Endodermal cell (in vitro differentiated cells): Measurements from ENCODE around the gene SLC4A1AP. TPM values are rescaled to one million over a fixed set of nuclear protein-coding genes. Genes with fewer than 3 reads are reported as not detected.

Experiments
- DNase-seq: peaks from one replicate; pipeline ENCODE4 v3.0.0-alpha.2; 2017
- H3K27ac ChIP-seq: 2 replicates; pipeline ENCODE4 v1.5.1; 2013; ENCODE audit warnings: mild to moderate bottlenecking, low read depth, low read length, moderate library complexity
- H3K27me3 ChIP-seq: 2 replicates; pipeline ENCODE4 v1.6.1; 2013; ENCODE audit warnings: mild to moderate bottlenecking, low read length, moderate library complexity; ENCODE audit not compliant: insufficient read depth, control insufficient read depth, poor library complexity, severe bottlenecking
- H3K36me3 ChIP-seq: 2 replicates; pipeline ENCODE4 v1.7.0; 2013; ENCODE audit warnings: mild to moderate bottlenecking, low read length, moderate library complexity; ENCODE audit not compliant: control insufficient read depth, insufficient read depth
- H3K4me1 ChIP-seq: one replicate; pipeline ENCODE4 v1.7.0; 2013; ENCODE audit warnings: low read length; ENCODE audit not compliant: control insufficient read depth, insufficient read depth
- H3K4me3 ChIP-seq: 2 replicates; pipeline ENCODE4 v1.5.1; 2013; ENCODE audit warnings: mild to moderate bottlenecking, low read length, moderate library complexity
- H3K9ac ChIP-seq: 2 replicates; pipeline ENCODE4 v1.6.1; 2013; ENCODE audit warnings: mild to moderate bottlenecking, low read length, moderate library complexity; ENCODE audit not compliant: poor library complexity, severe bottlenecking; ENCODE audit errors: extremely low read depth
- H3K9me3 ChIP-seq: 2 replicates; pipeline ENCODE4 v1.6.1; 2013; ENCODE audit warnings: mild to moderate bottlenecking, low read length, moderate library complexity; ENCODE audit not compliant: control insufficient read depth
- H3K27ac Mint-ChIP-seq: 2 replicates; pipeline ENCODE4 v1.8.0; 2020; ENCODE audit warnings: mixed read lengths
- H3K27me3 Mint-ChIP-seq: 2 replicates; pipeline ENCODE4 v1.8.0; 2021; ENCODE audit warnings: mild to moderate bottlenecking, mixed read lengths; ENCODE audit not compliant: insufficient read depth
- H3K36me3 Mint-ChIP-seq: 2 replicates; pipeline ENCODE4 v1.8.0; 2020; ENCODE audit warnings: low read depth, mixed read lengths
- H3K4me1 Mint-ChIP-seq: 2 replicates; pipeline ENCODE4 v1.8.0; 2020; ENCODE audit warnings: mixed read lengths
- H3K4me3 Mint-ChIP-seq: 2 replicates; pipeline ENCODE4 v1.8.0; 2020; ENCODE audit warnings: mild to moderate bottlenecking, moderate library complexity, mixed read lengths
- H3K9me3 Mint-ChIP-seq: 2 replicates; pipeline ENCODE4 v1.8.0; 2020; ENCODE audit warnings: mild to moderate bottlenecking, mixed read lengths
- WGBS, 2 experiments: methylation state at CpG; one replicate each; pipeline versions ENCODE4 v1.1.5 to v1.1.7; 2013; ENCODE audit warnings: missing lambda C conversion rate in 2 of 2, mixed read lengths in 1 of 2; ENCODE audit not compliant: insufficient coverage in 1 of 2, insufficient read length in 1 of 2; 5-methylcytosine and 5-hydroxymethylcytosine counted together
- total RNA-seq, 2 donors: library from RNA; stranded (reverse); fragmentation: NEBNext Ultra II Directional in 1 of 2; extraction: Animal tissue kit (Norgen Biotek cat#: 25700) in 1 of 2; gene quantifications; 2 replicates in 1 of 2; 3 replicates in 1 of 2; pipeline ENCODE4 v1.2.1, GENCODE V29; 2021
- TF ChIP-seq, protein P1 (sequence below): fragments of 200-600 bp; sonication (generic); conservative IDR thresholded peaks from 2 replicates; pipeline ENCODE4 v1.5.0; 2021; ENCODE audit warnings: antibody characterized with exemption, mild to moderate bottlenecking

Gene SLC4A1AP
- total RNA-seq, 2 donors from 2014 or later, result 24.7 to 24.9 TPM

DNA sequence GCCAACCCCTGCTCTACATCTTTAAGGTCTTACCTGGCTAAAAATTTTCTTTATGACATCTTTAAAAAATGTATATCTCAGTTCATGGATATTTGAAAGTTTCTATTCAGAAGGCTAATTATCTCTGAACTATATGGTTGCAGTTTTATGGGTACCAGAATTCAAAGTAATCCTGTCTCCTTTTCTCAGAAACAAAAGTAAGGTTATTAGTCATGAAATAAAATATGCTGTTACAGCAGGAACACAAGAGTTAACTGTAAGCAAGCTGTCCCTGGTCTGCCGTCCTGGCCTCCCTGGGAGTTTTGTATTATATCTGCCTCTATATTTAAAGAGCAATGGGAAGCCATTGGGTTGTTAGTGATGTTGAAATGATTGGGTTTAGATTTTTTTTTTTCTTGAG lies 34.0 kb downstream of the SLC4A1AP start:
- Mint-ChIP-seq H3K27me3 (no peaks in the 10 kb centered on the region), H3K4me3 (no peak overlapping the region)
- DNase-seq, result no peak

DNA sequence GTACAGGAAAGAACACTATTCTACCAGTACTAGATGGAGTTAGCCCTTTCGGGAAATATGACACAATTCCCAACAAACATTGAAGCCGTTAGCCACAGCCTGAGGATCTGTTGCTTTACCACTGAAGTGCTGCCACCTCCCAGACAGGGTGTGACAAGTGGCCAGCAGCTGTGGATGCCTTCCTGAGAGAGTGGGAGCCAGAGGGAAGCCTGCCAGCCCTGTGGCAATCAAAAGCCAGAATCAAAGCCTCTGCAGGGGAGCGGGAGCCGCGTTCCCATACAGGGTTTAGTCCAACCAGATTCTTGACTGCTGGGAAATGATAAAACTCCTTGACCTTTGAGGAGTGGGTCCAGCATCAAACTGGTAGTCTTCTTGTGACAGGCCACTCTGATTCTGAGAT lies 38.0 kb downstream of the SLC4A1AP start:
- H3K9ac ChIP-seq, result no peak overlapping the region
- no peak for DNase-seq

More for the DNA sequence above, 34.0 kb downstream of the SLC4A1AP start:
- Mint-ChIP-seq H3K9me3 (no peaks in the 10 kb centered on the region), H3K36me3 (peaks cover 29% of the 10 kb centered on the region), H3K4me1 (peaks cover 5% of the 10 kb centered on the region), H3K27ac (no peak overlapping the region)
- Histone ChIP-seq H3K4me3 (no peak overlapping the region), H3K9me3 (no peaks in the 10 kb centered on the region), H3K9ac (no peak overlapping the region), H3K27me3 (no peaks in the 10 kb centered on the region), H3K4me1 (peaks cover 6% of the 10 kb centered on the region), H3K36me3 (peaks cover 54% of the 10 kb centered on the region), H3K27ac (no peak overlapping the region)
- TF ChIP-seq, protein P1, sequence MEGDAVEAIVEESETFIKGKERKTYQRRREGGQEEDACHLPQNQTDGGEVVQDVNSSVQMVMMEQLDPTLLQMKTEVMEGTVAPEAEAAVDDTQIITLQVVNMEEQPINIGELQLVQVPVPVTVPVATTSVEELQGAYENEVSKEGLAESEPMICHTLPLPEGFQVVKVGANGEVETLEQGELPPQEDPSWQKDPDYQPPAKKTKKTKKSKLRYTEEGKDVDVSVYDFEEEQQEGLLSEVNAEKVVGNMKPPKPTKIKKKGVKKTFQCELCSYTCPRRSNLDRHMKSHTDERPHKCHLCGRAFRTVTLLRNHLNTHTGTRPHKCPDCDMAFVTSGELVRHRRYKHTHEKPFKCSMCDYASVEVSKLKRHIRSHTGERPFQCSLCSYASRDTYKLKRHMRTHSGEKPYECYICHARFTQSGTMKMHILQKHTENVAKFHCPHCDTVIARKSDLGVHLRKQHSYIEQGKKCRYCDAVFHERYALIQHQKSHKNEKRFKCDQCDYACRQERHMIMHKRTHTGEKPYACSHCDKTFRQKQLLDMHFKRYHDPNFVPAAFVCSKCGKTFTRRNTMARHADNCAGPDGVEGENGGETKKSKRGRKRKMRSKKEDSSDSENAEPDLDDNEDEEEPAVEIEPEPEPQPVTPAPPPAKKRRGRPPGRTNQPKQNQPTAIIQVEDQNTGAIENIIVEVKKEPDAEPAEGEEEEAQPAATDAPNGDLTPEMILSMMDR, result no peak
- WGBS, 2 experiments, result 92% methylated on average over 1 of the region's 1 CpG; no CpG with 5 or more reads in 1 of the 2 experiments

DNA sequence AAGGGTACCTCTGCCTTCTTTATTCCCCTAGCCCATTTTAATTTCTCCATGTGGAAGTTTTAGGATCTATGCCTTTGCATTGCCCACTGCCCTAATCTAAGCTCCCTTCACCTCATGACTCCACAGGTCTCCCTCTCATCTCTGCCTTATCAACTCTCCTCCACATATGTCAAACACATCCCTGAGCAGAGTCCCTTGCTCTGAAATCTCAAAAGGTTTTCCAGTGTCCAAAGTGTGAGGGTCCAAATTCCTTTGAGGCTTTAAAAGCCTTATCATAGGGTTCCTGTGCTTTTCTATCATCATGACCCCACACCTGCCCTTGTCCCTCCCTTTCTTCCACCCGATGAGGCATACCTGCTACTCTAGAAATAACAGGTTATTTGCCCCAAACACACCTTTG lies 38.6 kb downstream of the SLC4A1AP start:
- H3K27me3 ChIP-seq, result no peaks in the 10 kb centered on the region
- no peak overlapping the region for H3K27ac ChIP-seq
- Mint-ChIP-seq H3K36me3 (peaks cover 13% of the 10 kb centered on the region), H3K4me1 (peaks cover 24% of the 10 kb centered on the region), H3K4me3 (no peak overlapping the region), H3K27me3 (no peaks in the 10 kb centered on the region), H3K9me3 (no peaks in the 10 kb centered on the region), H3K27ac (no peak overlapping the region)
- no peaks in the 10 kb centered on the region for H3K9me3 ChIP-seq
- H3K4me1 ChIP-seq, result peaks cover 16% of the 10 kb centered on the region
- no peak overlapping the region for H3K4me3 ChIP-seq
- TF ChIP-seq, protein P1, result no peak
- H3K36me3 ChIP-seq, result peaks cover 13% of the 10 kb centered on the region
- 89% methylated on average over 1 of the region's 1 CpG; no CpG with 5 or more reads in 1 of the 2 experiments for WGBS, 2 experiments
- DNase-seq, result no peak
- H3K9ac ChIP-seq, result no peak overlapping the region

More for the DNA sequence above, 38.0 kb downstream of the SLC4A1AP start:
- H3K27ac Mint-ChIP-seq, result no peak overlapping the region
- no peak overlapping the region for H3K27ac ChIP-seq
- no peak overlapping the region for H3K4me3 Mint-ChIP-seq
- no peak overlapping the region for H3K4me3 ChIP-seq
- peaks cover 24% of the 10 kb centered on the region for H3K4me1 Mint-ChIP-seq
- TF ChIP-seq, protein P1, result no peak
- 67 to 85% methylated on average over 4 to 5 of the region's 5 CpGs for WGBS, 2 experiments
- H3K9me3 Mint-ChIP-seq, result no peaks in the 10 kb centered on the region
- no peaks in the 10 kb centered on the region for H3K9me3 ChIP-seq
- no peaks in the 10 kb centered on the region for H3K27me3 Mint-ChIP-seq
- H3K36me3 Mint-ChIP-seq, result peaks cover 13% of the 10 kb centered on the region
- H3K27me3 ChIP-seq, result no peaks in the 10 kb centered on the region
- H3K4me1 ChIP-seq, result peaks cover 16% of the 10 kb centered on the region
- peaks cover 17% of the 10 kb centered on the region for H3K36me3 ChIP-seq
